PC-9 (cell line): ENCODE measurements around the gene TP53I11. TPM values are rescaled to one million over a fixed set of nuclear protein-coding genes. Genes with fewer than 3 reads are reported as not detected.

ENCODE experiments used
- BruUV-seq: library from RNA; stranded (reverse); fragments of 400-500 nt; replicated peaks from 2 replicates; lab custom pipeline; 2021; lab: Mats Ljungman, UMichigan
- CTCF ChIA-PET: fragments of 300-600 bp; sonication (Branson Sonifier 250); formaldehyde crosslinking; loops from one replicate; lab custom pipeline; 2022; ENCODE audit warnings: antibody characterized with exemption; lab: Charles Lee
- POLR2A ChIA-PET: fragments of 300-600 bp; sonication (Branson Sonifier 250); formaldehyde crosslinking; loops from one replicate; lab custom pipeline; 2022; ENCODE audit warnings: antibody characterized with exemption; ENCODE audit not compliant: unreplicated experiment; lab: Charles Lee
- DNase-seq, 2 experiments: peaks; one replicate each; pipeline versions ENCODE4 v3.0.0 to v3.0.0-alpha.2; 2015 to 2022; ENCODE audit warnings: mixed read lengths in 1 of 2
- H2AFZ ChIP-seq: fragments of 200-600 bp; sonication (generic); 2 replicates; pipeline ENCODE4 v1.8.1; 2017; ENCODE audit warnings: antibody characterized with exemption
- H3F3A ChIP-seq: fragments of 200-600 bp; sonication (generic); 2 replicates; pipeline ENCODE4 v1.8.1; 2017; ENCODE audit warnings: antibody characterized with exemption, mild to moderate bottlenecking, low read depth; ENCODE audit not compliant: insufficient read depth
- H3K27ac ChIP-seq: fragments of 200-600 bp; sonication (generic); 2 replicates; pipeline ENCODE4 v1.6.1; 2016; ENCODE audit warnings: mixed run types
- H3K27me3 ChIP-seq: fragments of 200-600 bp; sonication (generic); 2 replicates; pipeline ENCODE4 v1.6.1; 2016; ENCODE audit warnings: low read depth, mixed run types; ENCODE audit not compliant: insufficient read depth
- H3K36me3 ChIP-seq: fragments of 200-600 bp; sonication (generic); 2 replicates; pipeline ENCODE4 v1.6.1; 2016; ENCODE audit warnings: low read depth, mixed run types
- H3K4me1 ChIP-seq: fragments of 200-600 bp; sonication (generic); replicated peaks from 2 replicates; pipeline ENCODE4 v1.6.1; 2016; ENCODE audit warnings: mixed run types; ENCODE audit not compliant: insufficient read depth
- H3K4me2 ChIP-seq: fragments of 200-600 bp; sonication (generic); 2 replicates; pipeline ENCODE4 v1.6.1; 2017; ENCODE audit warnings: mixed run types
- H3K4me3 ChIP-seq: fragments of 200-600 bp; sonication (generic); 2 replicates; pipeline ENCODE4 v1.6.1; 2016; ENCODE audit warnings: mixed run types
- H3K79me2 ChIP-seq: fragments of 200-600 bp; sonication (generic); 2 replicates; pipeline ENCODE4 v1.6.1; 2017; ENCODE audit warnings: low read depth, mixed run types
- H3K9me2 ChIP-seq: fragments of 200-600 bp; sonication (generic); 2 replicates; pipeline ENCODE4 v1.8.1; 2017; ENCODE audit warnings: mild to moderate bottlenecking; ENCODE audit not compliant: insufficient read depth
- H3K9me3 ChIP-seq: fragments of 200-600 bp; sonication (generic); 2 replicates; pipeline ENCODE4 v1.8.1; 2016; ENCODE audit warnings: low read depth; ENCODE audit not compliant: insufficient read depth
- H4K20me1 ChIP-seq: fragments of 200-600 bp; sonication (generic); 2 replicates; pipeline ENCODE4 v1.8.1; 2017; ENCODE audit not compliant: insufficient read depth
- CTCF ChIP-seq: fragments of 200-600 bp; sonication (generic); conservative IDR thresholded peaks from 2 replicates; pipeline ENCODE4 v1.6.1; 2017; ENCODE audit warnings: mixed run types, antibody characterized with exemption, mild to moderate bottlenecking, moderate library complexity
- EZH2 ChIP-seq: fragments of 200-600 bp; sonication (generic); IDR thresholded peaks from 2 replicates; pipeline ENCODE4 v1.8.0; 2017; ENCODE audit warnings: antibody characterized with exemption, low read depth
- intact Hi-C: fragments of 100-400 bp; cut with micrococcal nuclease; formaldehyde crosslinking; loops from one replicate; pipeline ENCODE4 v1.10.0; 2022; ENCODE audit not compliant: unreplicated experiment
- total RNA-seq: library from RNA; stranded (reverse); gene quantifications from 2 replicates; pipeline ENCODE4 v1.2.3, GENCODE V29; 2021

The TP53I11 gene
- total RNA-seq, 1 experiment from 2014 or later: 0.46 TPM

GRCh38 chr11:44955015-44955738 lies 4.5 kb upstream of the TP53I11 start:
- Histone ChIP-seq H3K27ac (no peak overlapping the region), H3K4me2 (peak overlapping the region; percentile 3; the same call in 1 of the 2 replicates), H3K9me3 (no peaks in the 10 kb centered on the region), H2AFZ (no peak overlapping the region), H3K4me3 (no peak overlapping the region), H3F3A (no peaks in the 10 kb centered on the region), H3K36me3 (no peaks in the 10 kb centered on the region), H3K79me2 (no peaks in the 10 kb centered on the region), H3K27me3 (no peaks in the 10 kb centered on the region), H4K20me1 (no peaks in the 10 kb centered on the region), H3K9me2 (no peaks in the 10 kb centered on the region), H3K4me1 (peaks cover 9% of the 10 kb centered on the region)
- no TSS peak for BruUV-seq
- TF ChIP-seq CTCF: no peak
- TF ChIP-seq EZH2: no peak
- DNase-seq: peak; percentile 13 to 79
- CTCF ChIA-PET: no interaction called here
- intact Hi-C loops: no loop called here
- POLR2A ChIA-PET: no interaction called here

GRCh38 chr11:44954051-44954906 lies 3.6 kb upstream of the TP53I11 start:
- ChIA-PET CTCF (no interaction called here), POLR2A (no interaction called here)
- no peaks in the 10 kb centered on the region for H3F3A ChIP-seq
- no peaks in the 10 kb centered on the region for H3K36me3 ChIP-seq
- no peaks in the 10 kb centered on the region for H3K9me2 ChIP-seq
- H3K4me3 ChIP-seq: no peak overlapping the region
- H2AFZ ChIP-seq: no peak overlapping the region
- H3K27me3 ChIP-seq: no peaks in the 10 kb centered on the region
- H3K4me2 ChIP-seq: no peak overlapping the region
- H3K4me1 ChIP-seq: peaks cover 9% of the 10 kb centered on the region
- intact Hi-C loops: no loop called here
- H3K27ac ChIP-seq: no peak overlapping the region
- no peaks in the 10 kb centered on the region for H4K20me1 ChIP-seq
- H3K79me2 ChIP-seq: no peaks in the 10 kb centered on the region
- TF ChIP-seq EZH2: no peak
- no peak for TF ChIP-seq CTCF
- BruUV-seq: no TSS peak
- no peak for DNase-seq
- H3K9me3 ChIP-seq: no peaks in the 10 kb centered on the region

- H3K36me3 ChIP-seq: no peaks in the 10 kb centered on the region
- no peaks in the 10 kb centered on the region for H3K9me2 ChIP-seq
- H3K4me3 ChIP-seq: no peak overlapping the region
- ChIA-PET CTCF (no interaction called here), POLR2A (no interaction called here)
- no peak overlapping the region for H3K27ac ChIP-seq
- no peaks in the 10 kb centered on the region for H4K20me1 ChIP-seq
- intact Hi-C loops: no loop called here
- H3K4me1 ChIP-seq: peaks cover 9% of the 10 kb centered on the region
- BruUV-seq: no TSS peak
- no peak overlapping the region for H3K4me2 ChIP-seq
- no peak overlapping the region for H2AFZ ChIP-seq
- TF ChIP-seq CTCF: no peak
- no peak for TF ChIP-seq EZH2
- no peaks in the 10 kb centered on the region for H3K79me2 ChIP-seq
- DNase-seq: no peak
- no peaks in the 10 kb centered on the region for H3K27me3 ChIP-seq
- no peaks in the 10 kb centered on the region for H3K9me3 ChIP-seq
- H3F3A ChIP-seq: no peaks in the 10 kb centered on the region
Observed at GRCh38 chr11:44952500-44953260, 2.0 kb upstream of the TP53I11 start.
